PFSK-1 (cell line): Measurements from ENCODE around the gene HYCC1.

ENCODE experiments used
- FOXP2 ChIP-seq: optimal IDR thresholded peaks from 2 replicates; pipeline ENCODE3; 2011; ENCODE audit warnings: borderline replicate concordance, control low read depth, inconsistent platforms; ENCODE audit not compliant: insufficient read depth; ENCODE audit errors: extremely low read length, extremely low read depth
- POLR2AphosphoS5 ChIP-seq: IDR thresholded peaks from 2 replicates; pipeline ENCODE4 v1.6.1; 2012; ENCODE audit warnings: low read depth, mild to moderate bottlenecking, control low read depth, low read length, moderate library complexity
- REST ChIP-seq, 2 experiments: IDR thresholded peaks; 2 replicates each; pipeline versions ENCODE4 v1.6.1 to v1.8.0; 2011 to 2012; ENCODE audit warnings: low read depth in 2 of 2, low read length in 2 of 2, control low read depth in 1 of 2, inconsistent platforms in 1 of 2, mild to moderate bottlenecking in 1 of 2, moderate library complexity in 1 of 2; ENCODE audit not compliant: insufficient read depth in 1 of 2
- SIN3A ChIP-seq: IDR thresholded peaks from 2 replicates; pipeline ENCODE4 v1.6.1; 2012; ENCODE audit warnings: mild to moderate bottlenecking, low read length, moderate library complexity, borderline replicate concordance; ENCODE audit not compliant: insufficient read depth
- TAF1 ChIP-seq: IDR thresholded peaks from 2 replicates; pipeline ENCODE4 v1.6.1; 2012; ENCODE audit warnings: low read length, control low read depth, borderline replicate concordance; ENCODE audit not compliant: insufficient read depth

GRCh38 chr7:22983257-22983855, 30.6 kb downstream of the HYCC1 start:
- TF ChIP-seq FOXP2 (no peak), POLR2AphosphoS5 (no peak), REST (IDR thresholded peaks at IDR 0.05; ENCODE audit: insufficient read depth in 1 of 2, low read depth in 2 of 2, low read length in 2 of 2) (no peak), SIN3A (no peak), TAF1 (no peak)
